Glomerular visceral epithelial cell (primary cell): Measurements from ENCODE around the gene LAMB1.
A peak's percentile ranks its signal among the peaks of the same experiment; 100 is the strongest.

Source experiments
- DNase-seq: peaks from one replicate; pipeline ENCODE4 v3.0.0-alpha.2; 2016; ENCODE audit errors: extremely low spot score

Gene LAMB1

GRCh38 chr7:108017776-108018151 lies 14.8 kb upstream of the LAMB1 start:
- DNase-seq, result no peak

GRCh38 chr7:108016841-108017775 lies 14.1 kb upstream of the LAMB1 start:
- peak; percentile 58 for DNase-seq

DNA sequence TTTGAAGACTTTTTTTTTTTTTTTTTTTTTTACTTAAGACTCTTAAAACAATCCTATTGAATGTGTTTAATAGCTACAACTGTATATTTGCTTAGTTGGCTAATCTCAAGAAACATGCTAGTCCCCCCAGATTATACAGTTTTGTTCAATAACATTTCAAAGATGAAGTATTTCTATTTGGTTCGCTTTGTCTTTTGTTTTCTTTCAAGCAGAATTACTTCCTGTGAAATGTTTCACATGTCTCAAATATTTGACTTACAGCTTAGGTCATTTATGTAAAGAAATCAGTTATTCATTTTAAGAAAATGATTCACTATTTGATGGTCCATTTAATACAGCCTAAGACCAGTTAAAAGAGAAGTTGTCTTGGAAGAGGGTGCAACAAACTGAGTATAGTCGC lies 12.8 kb upstream of the LAMB1 start:
- DNase-seq, result peak; percentile 29

- peak; percentile 60 for DNase-seq
Measured at GRCh38 chr7:108014747-108015682, 12.1 kb upstream of the LAMB1 start.

DNA sequence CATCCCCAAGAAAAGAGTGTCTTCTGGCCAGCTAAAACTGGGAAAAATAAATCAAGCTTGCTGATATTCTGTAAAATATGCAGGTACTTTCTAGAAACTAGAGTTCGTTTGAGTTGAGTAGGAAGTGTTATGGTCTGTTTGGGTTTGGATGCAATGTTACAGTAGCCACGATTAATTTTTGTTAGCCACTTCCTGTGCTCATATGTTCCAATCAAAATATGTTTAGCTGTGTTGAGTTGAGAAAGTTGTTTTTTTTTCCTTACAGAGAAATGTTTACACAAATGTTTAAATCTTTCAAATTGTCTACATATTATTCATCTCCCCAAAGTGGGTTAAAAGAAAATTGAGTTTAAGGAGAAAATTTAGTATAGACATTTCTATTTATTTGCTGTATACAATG lies 11.3 kb upstream of the LAMB1 start:
- DNase-seq, result no peak

DNA sequence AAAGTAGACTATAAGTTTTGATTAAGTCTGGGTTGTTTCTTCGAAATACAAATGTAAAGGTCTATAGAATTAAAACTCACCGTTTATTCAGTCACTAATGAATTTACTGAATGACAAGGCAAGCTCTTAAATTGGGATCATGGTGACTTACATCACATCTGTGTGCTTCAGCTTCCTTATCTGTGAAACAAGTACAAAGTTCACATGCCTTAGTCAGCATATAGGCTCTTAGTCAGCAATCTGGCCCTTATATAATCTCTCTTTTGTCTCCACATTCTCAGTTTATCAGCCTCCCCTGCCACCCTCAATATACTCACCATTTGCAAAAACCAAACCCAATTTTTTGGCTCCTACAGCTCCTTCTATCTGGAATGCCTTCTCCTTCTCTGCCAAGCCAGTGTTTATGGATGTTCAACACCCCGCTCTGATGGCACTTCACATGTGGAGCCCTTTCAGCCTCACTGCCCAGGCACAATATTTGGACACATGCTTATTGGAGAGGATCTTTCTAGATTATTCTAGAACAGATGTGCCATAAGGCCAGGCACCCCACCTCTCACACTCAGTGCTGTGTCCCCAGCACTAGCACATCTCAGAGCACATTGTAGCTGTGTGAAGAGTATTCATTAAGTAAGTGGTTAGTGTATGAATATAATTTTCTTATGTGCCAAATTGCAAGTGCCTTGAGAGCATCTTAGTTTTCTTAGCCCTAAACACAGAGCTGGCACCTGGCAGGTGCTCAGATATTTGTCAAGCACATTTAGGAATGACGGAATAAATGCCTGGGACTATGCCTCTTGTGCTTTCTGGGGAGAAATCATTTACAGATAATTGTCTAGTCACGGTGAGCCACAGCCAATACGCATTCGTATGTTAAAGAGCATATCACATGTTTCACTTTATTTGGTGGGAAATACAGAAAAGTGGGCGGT lies 9.8 kb upstream of the LAMB1 start:
- DNase-seq, result no peak

DNA sequence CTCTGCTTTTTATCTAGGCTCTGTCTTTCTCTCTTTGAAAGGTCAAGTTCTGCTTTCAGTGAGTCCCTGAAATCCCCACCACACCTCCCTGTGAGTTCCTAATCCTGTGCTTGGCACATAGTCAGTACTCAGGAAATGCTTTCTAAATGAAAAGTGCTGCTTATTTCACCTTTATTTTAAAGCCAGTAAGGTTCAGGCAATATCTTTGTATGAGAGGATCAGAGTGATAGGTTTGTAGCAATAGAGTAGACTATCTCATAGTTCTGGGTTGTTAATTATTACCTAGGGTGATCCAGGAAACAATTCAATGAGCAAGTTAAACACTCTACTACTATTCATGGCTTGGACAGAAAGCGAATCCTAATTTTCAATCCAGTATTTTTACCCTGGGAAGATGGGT lies 7.4 kb upstream of the LAMB1 start:
- peak; percentile 54 for DNase-seq

DNA sequence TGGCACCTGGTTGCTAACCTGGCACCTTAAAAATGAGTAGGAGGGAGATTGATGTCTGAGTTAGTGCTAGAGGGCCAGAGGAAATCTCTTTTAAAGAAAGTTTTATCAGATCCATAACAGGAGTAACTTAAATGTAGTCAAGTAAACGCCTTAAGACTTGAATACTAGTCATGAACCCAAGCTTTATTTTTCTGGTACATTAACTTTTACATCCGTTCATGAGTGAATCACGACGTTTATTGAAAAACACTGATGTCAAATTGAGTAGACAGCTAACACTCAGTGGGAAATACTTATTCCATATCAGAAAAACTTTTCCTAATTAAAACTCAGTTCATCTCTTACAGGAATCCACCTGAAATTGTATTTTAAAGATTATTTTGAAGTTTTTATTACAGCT lies 6.9 kb upstream of the LAMB1 start:
- peak; percentile 30 for DNase-seq

GRCh38 chr7:108008827-108009226 lies 5.9 kb upstream of the LAMB1 start:
- no peak for DNase-seq

DNA sequence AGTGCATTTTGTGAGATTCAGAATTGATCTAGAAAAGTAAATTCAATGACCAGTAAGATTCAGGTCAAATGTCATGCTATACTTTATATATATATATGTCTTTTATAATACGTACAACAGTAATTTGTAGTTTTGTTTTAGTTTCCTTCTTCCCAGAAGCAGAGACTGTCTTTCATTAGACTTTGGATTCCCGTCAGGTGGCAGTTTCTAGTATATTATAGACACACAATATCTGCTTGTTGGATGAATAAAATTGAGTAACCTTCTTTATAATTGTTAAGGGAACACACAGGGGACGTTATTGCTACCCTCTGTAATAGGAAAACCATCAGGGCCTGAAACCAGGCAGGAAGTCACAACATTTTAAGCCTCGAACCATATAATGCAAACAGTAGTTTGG lies 5.3 kb upstream of the LAMB1 start:
- no peak for DNase-seq

DNA sequence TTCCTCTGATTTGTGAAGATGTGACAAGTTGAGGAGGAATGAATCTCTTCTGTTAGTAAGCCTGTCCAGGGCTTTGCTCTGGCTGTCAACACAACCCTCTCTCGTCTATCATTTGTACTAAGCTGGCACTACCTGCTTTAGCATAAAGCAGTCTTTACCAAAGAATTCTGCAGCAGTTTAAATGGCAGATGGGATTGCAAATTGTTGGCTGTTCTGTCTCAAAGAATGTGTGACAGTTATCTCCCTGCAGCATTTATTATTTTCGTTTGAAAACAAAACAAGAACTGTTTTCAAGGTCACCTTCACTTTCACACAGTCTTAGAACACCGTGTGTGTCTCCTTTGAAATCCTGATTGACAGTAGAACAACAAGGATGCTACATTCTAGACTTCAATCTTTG lies 4.8 kb upstream of the LAMB1 start:
- DNase-seq, result no peak

- DNase-seq, result no peak
Measured at GRCh38 chr7:108007261-108007660, 4.3 kb upstream of the LAMB1 start.

GRCh38 chr7:108004220-108005142 lies 1.5 kb upstream of the LAMB1 start:
- peak; percentile 94 for DNase-seq

GRCh38 chr7:108003599-108003935 lies 606 bp upstream of the LAMB1 start:
- DNase-seq, result no peak

DNA sequence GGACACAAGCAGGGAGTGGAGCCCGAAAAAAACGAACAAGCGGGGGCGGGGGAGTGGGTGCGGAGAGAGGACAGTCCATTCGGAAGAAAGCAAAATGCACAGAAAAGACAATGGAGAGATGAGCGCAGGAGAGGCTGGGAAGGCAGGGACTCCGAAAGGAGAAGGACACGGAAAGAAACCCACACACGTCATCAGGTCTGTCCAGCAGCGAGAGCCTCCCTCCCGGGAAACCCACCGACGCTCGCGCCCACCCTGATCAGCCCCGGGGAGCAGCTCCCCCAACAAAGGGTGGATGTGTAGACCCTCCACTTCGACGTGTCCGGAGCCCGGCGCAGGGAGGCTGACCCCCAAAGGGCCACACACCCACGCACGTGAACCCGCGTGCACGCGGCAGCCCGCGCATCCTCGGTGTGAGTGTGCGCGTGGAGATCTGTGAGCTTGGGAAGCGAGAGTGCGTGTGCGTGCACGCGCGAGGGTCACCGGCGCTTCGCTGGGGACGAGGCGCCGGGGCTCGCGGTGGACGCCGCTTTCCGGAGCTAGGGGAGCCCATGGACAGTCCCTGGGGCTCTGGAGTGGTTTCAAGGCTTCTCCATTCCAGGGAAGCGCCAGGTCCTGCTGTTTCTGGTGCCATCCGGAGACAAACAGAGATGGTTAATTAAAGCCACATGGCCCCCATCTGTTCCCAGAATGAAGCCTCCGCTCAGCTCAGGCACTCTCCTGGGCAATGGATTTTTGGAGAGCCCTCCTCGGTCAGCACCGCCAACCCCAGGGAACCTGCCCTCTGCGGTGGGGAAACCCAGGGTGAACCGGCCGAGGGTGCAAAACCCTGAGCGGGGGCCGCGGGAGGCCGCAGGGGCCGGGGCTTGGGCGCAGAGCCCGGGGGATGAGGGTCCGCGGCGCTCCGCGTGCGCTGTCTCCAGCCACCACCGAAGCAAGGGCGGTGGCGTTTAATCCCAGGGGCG lies 916 bp downstream of the LAMB1 start:
- DNase-seq, result peak; percentile 21

GRCh38 chr7:108000875-108001763 lies 1.8 kb downstream of the LAMB1 start:
- peak; percentile 56 for DNase-seq

GRCh38 chr7:107999779-108000560 lies 3.0 kb downstream of the LAMB1 start:
- DNase-seq, result peak; percentile 68
